Measurements from ENCODE around the gene CEP170.
"Not testable (repeated sequence)": the region's sequence is repeated elsewhere in the genome, so short reads cannot be mapped to it uniquely, and the experiment has no call there.

CEP170 gene

GRCh38 chr1:243234978-243235647 is 20.0 kb downstream of the CEP170 start:
- H3K9ac ChIP-seq (ENCODE audit: low read depth, low read length), result no peak overlapping the region
- H3K36me3 ChIP-seq (ENCODE audit: insufficient read depth, low read length), result no peaks in the 10 kb centered on the region
- H3K9me3 ChIP-seq (ENCODE audit: control insufficient read depth, insufficient read depth, low read length), result peaks cover 15% of the 10 kb centered on the region
- no peaks in the 10 kb centered on the region for H3K4me1 ChIP-seq (ENCODE audit: insufficient read depth, low read length)

GRCh38 chr1:243233908-243234307 is 21.2 kb downstream of the CEP170 start:
- Histone ChIP-seq H3K9me3 (ENCODE audit: control insufficient read depth, insufficient read depth, low read length) (peaks cover 17% of the 10 kb centered on the region), H3K9ac (ENCODE audit: low read depth, low read length) (no peak overlapping the region), H3K4me1 (ENCODE audit: insufficient read depth, low read length) (no peaks in the 10 kb centered on the region), H3K36me3 (ENCODE audit: insufficient read depth, low read length) (peaks cover 6% of the 10 kb centered on the region)

GRCh38 chr1:243230914-243231313 is 24.2 kb downstream of the CEP170 start:
- Histone ChIP-seq H3K9ac (ENCODE audit: low read depth, low read length) (no peak overlapping the region), H3K9me3 (ENCODE audit: control insufficient read depth, insufficient read depth, low read length) (peaks cover 17% of the 10 kb centered on the region), H3K4me1 (ENCODE audit: insufficient read depth, low read length) (no peaks in the 10 kb centered on the region), H3K36me3 (ENCODE audit: insufficient read depth, low read length) (peaks cover 6% of the 10 kb centered on the region)

- H3K4me1 ChIP-seq (ENCODE audit: insufficient read depth, low read length), result no peaks in the 10 kb centered on the region
- peaks cover 6% of the 10 kb centered on the region for H3K36me3 ChIP-seq (ENCODE audit: insufficient read depth, low read length)
- H3K9me3 ChIP-seq (ENCODE audit: control insufficient read depth, insufficient read depth, low read length), result peaks cover 17% of the 10 kb centered on the region
- H3K9ac ChIP-seq (ENCODE audit: low read depth, low read length), result no peak overlapping the region
Observed at GRCh38 chr1:243229526-243229925, 25.6 kb downstream of the CEP170 start.

- Histone ChIP-seq H3K36me3 (ENCODE audit: insufficient read depth, low read length) (peaks cover 13% of the 10 kb centered on the region), H3K9me3 (ENCODE audit: control insufficient read depth, insufficient read depth, low read length) (peaks cover 12% of the 10 kb centered on the region), H3K9ac (ENCODE audit: low read depth, low read length) (no peak overlapping the region), H3K4me1 (ENCODE audit: insufficient read depth, low read length) (no peaks in the 10 kb centered on the region)
Observed at GRCh38 chr1:243227622-243228021, 27.5 kb downstream of the CEP170 start.

- 0 out of 2 replicates have a peak, but pooled peaks cover 3% of the 10 kb centered on the region for H3K9me3 ChIP-seq (ENCODE audit: control insufficient read depth, insufficient read depth, low read length)
- no peaks in the 10 kb centered on the region for H3K4me1 ChIP-seq (ENCODE audit: insufficient read depth, low read length)
- no peak overlapping the region for H3K9ac ChIP-seq (ENCODE audit: low read depth, low read length)
- peaks cover 6% of the 10 kb centered on the region; the same call in 1 of the 2 replicates for H3K36me3 ChIP-seq (ENCODE audit: insufficient read depth, low read length)
Observed at GRCh38 chr1:243218059-243218458, 37.0 kb downstream of the CEP170 start.

GRCh38 chr1:243217349-243217748 is 37.7 kb downstream of the CEP170 start:
- Histone ChIP-seq H3K9ac (ENCODE audit: low read depth, low read length) (no peak overlapping the region), H3K9me3 (ENCODE audit: control insufficient read depth, insufficient read depth, low read length) (0 out of 2 replicates have a peak, but pooled peaks cover 3% of the 10 kb centered on the region), H3K36me3 (ENCODE audit: insufficient read depth, low read length) (peaks cover 5% of the 10 kb centered on the region; the same call in 1 of the 2 replicates), H3K4me1 (ENCODE audit: insufficient read depth, low read length) (no peaks in the 10 kb centered on the region)

- Histone ChIP-seq H3K9ac (ENCODE audit: low read depth, low read length) (no peak overlapping the region), H3K9me3 (ENCODE audit: control insufficient read depth, insufficient read depth, low read length) (0 out of 2 replicates have a peak, but pooled peaks cover 3% of the 10 kb centered on the region), H3K36me3 (ENCODE audit: insufficient read depth, low read length) (peaks cover 3% of the 10 kb centered on the region; the same call in 1 of the 2 replicates), H3K4me1 (ENCODE audit: insufficient read depth, low read length) (no peaks in the 10 kb centered on the region)
Observed at GRCh38 chr1:243216741-243217140, 38.3 kb downstream of the CEP170 start.

- not testable (repeated sequence) for H3K36me3 ChIP-seq (ENCODE audit: insufficient read depth, low read length); H3K4me1 ChIP-seq (ENCODE audit: insufficient read depth, low read length); H3K9me3 ChIP-seq (ENCODE audit: control insufficient read depth, insufficient read depth, low read length); H3K9ac ChIP-seq (ENCODE audit: low read depth, low read length)
Observed at GRCh38 chr1:243215276-243215875, 39.7 kb downstream of the CEP170 start.

- Histone ChIP-seq H3K36me3 (ENCODE audit: insufficient read depth, low read length) (no peaks in the 10 kb centered on the region; the same call in none of the 2 replicates), H3K9ac (ENCODE audit: low read depth, low read length) (no peak overlapping the region)
Observed at GRCh38 chr1:243213045-243213787, 41.9 kb downstream of the CEP170 start.

GRCh38 chr1:243211984-243212383 is 43.1 kb downstream of the CEP170 start:
- H3K4me1 ChIP-seq (ENCODE audit: insufficient read depth, low read length); H3K36me3 ChIP-seq (ENCODE audit: insufficient read depth, low read length); H3K9me3 ChIP-seq (ENCODE audit: control insufficient read depth, insufficient read depth, low read length); H3K9ac ChIP-seq (ENCODE audit: low read depth, low read length): not testable (repeated sequence)

More at GRCh38 chr1:243213045-243213787, 41.9 kb downstream of the CEP170 start:
- H3K4me1 ChIP-seq (ENCODE audit: insufficient read depth, low read length), result no peaks in the 10 kb centered on the region
- H3K9me3 ChIP-seq (ENCODE audit: control insufficient read depth, insufficient read depth, low read length), result 0 out of 2 replicates have a peak, but pooled peaks cover 3% of the 10 kb centered on the region

- not testable (repeated sequence) for H3K9ac ChIP-seq (ENCODE audit: low read depth, low read length); H3K4me1 ChIP-seq (ENCODE audit: insufficient read depth, low read length); H3K36me3 ChIP-seq (ENCODE audit: insufficient read depth, low read length); H3K9me3 ChIP-seq (ENCODE audit: control insufficient read depth, insufficient read depth, low read length)
Observed at GRCh38 chr1:243205026-243205501, 50.0 kb downstream of the CEP170 start.

- H3K36me3 ChIP-seq (ENCODE audit: insufficient read depth, low read length); H3K4me1 ChIP-seq (ENCODE audit: insufficient read depth, low read length); H3K9ac ChIP-seq (ENCODE audit: low read depth, low read length); H3K9me3 ChIP-seq (ENCODE audit: control insufficient read depth, insufficient read depth, low read length): not testable (repeated sequence)
Observed at GRCh38 chr1:243204336-243204735, 50.7 kb downstream of the CEP170 start.

- not testable (repeated sequence) for H3K36me3 ChIP-seq (ENCODE audit: insufficient read depth, low read length); H3K9me3 ChIP-seq (ENCODE audit: control insufficient read depth, insufficient read depth, low read length); H3K4me1 ChIP-seq (ENCODE audit: insufficient read depth, low read length); H3K9ac ChIP-seq (ENCODE audit: low read depth, low read length)
Observed at GRCh38 chr1:243203196-243203595, 51.9 kb downstream of the CEP170 start.

Data from ES-I3 (cell line).